Rectal smooth muscle tissue (tissue), 1 donor: ENCODE results near the gene AXDND1.
A peak's percentile ranks its signal among the peaks of the same experiment; 100 is the strongest.

ENCODE experiments used
- H3K27ac ChIP-seq: one replicate; pipeline ENCODE4 v1.7.0; 2013; ENCODE audit warnings: low read depth, low read length, inconsistent platforms
- H3K27me3 ChIP-seq: one replicate; pipeline ENCODE4 v1.7.0; 2013; ENCODE audit warnings: low read length; ENCODE audit not compliant: control insufficient read depth, insufficient read depth
- H3K36me3 ChIP-seq: one replicate; pipeline ENCODE4 v1.7.0; 2013; ENCODE audit warnings: low read length; ENCODE audit not compliant: control insufficient read depth, insufficient read depth
- H3K4me1 ChIP-seq: one replicate; pipeline ENCODE4 v1.7.0; 2013; ENCODE audit warnings: low read length; ENCODE audit not compliant: control insufficient read depth, insufficient read depth
- H3K4me3 ChIP-seq: one replicate; pipeline ENCODE4 v1.7.0; 2013; ENCODE audit warnings: low read length
- H3K9ac ChIP-seq: one replicate; pipeline ENCODE4 v1.7.0; 2013; ENCODE audit warnings: low read length

AXDND1 gene

DNA sequence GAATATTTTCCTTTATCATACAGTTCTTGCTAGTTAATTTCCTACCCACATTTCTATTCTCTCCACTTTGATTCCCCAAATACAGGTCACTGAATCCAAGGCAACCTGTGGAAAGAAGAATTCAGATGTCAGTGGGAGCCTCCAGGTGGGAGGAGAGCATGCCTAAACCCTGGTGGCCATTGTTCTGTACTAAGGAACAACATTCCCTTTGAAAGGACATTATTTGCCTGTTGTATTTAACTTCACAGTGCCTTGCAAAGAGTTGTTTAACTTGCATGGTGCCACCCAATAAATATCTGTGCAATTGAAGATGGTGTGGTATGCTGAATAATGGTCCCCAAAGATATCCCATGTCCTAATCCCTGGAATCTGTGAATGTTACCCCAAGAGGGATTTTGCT, 188.7 kb downstream of the AXDND1 start:
- Histone ChIP-seq H3K9ac (no peak overlapping the region), H3K4me3 (no peak overlapping the region)

DNA sequence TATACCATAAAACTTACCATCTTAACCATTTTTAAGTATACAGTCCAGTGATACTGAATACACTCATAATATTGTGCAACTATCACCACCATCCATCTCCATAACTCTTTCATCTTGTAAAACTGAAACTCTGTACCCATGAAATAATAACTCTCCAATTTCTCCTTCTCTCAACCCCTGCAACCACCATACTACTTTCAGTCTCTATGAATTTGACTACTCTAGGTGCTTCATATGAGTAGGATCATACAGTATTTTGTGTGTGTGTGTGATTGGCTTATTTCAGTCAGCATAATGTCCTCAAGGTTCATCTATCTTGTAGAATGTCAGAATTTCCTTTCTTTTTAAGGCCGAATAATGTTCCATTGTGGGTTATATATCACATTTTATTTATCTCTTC, 192.3 kb downstream of the AXDND1 start:
- H3K9ac ChIP-seq = no peak overlapping the region
- no peaks in the 10 kb centered on the region for H3K4me1 ChIP-seq
- H3K36me3 ChIP-seq = no peaks in the 10 kb centered on the region
- H3K27me3 ChIP-seq = no peaks in the 10 kb centered on the region
- no peak overlapping the region for H3K4me3 ChIP-seq
- no peak overlapping the region for H3K27ac ChIP-seq

More for the DNA sequence above, 188.7 kb downstream of the AXDND1 start:
- Histone ChIP-seq H3K27me3 (no peaks in the 10 kb centered on the region), H3K4me1 (no peaks in the 10 kb centered on the region), H3K36me3 (no peaks in the 10 kb centered on the region), H3K27ac (no peak overlapping the region)

DNA sequence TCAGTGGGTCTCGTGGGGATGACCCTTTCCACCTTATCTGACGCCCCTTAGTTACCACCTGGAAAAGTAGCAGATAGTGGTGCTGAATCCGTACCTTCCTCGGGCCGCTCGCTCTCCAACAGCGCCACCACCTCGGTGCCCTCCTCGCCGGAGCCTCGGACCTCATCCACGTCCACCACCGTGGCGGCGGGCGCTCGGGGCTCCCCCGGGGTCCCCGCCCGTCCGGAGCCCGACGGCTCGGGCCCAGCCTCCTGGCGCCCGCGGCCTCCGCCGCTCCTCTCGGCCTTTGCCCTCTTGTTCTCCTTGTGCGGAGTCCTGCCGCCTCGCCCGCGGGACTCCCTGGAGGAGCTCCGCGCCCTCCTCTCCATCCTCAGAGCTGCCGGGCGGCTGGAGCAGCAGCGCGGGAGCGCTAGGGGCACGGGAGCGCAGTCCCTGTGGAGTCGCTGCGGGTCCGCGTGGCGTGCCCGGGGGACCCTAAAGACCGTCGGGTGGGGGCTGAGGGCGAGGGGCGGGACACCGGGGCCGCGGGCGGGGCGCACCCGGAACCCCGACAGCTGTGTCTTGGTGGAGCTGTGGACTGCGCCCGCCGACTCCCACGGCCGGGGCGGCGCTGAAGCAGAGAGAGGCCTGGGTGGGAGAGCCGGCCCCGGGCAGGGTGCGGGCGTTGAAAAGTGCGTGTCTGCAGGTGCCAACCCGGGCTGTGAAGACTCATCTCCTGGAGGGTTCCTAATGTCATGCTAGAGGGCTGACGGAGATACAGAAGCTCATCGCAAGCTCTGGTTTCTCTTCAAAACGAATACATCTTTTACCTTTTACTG, 209.9 kb downstream of the AXDND1 start, which contains the start of gene NPHS2:
NPHS2 (minus strand) TSS at position 452 of the 818 bp plus-strand sequence; CDS start at position 368, 84 bp downstream.
- Histone ChIP-seq H3K27me3 (peaks cover 2% of the 10 kb centered on the region), H3K36me3 (no peaks in the 10 kb centered on the region), H3K9ac (no peak within 1 kb of the TSS), H3K4me1 (no peaks in the 10 kb centered on the region), H3K27ac (no peak within 1 kb of the TSS), H3K4me3 (no peak within 1 kb of the TSS)

DNA sequence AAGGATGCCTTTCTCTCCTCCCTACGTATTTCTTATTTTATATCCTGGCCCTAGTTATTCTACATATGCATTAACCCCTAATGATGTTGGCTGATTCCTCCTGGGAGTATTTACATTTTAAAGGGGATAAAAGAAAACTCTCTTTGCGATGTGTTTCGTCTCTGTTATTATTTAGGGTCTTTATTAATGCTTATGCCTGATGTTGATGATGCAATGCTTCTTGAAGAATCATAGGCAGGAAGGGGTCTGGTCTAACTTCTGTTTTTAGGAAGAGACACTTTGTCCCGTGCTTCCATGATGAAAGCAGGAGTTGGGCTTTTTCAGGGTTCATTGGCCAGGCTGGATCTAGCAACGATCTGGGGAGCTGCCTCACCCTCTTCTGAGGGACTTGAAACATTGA, 210.7 kb downstream of the AXDND1 start:
- H3K4me3 ChIP-seq = no peak overlapping the region
- H3K36me3 ChIP-seq = no peaks in the 10 kb centered on the region
- peaks cover 2% of the 10 kb centered on the region for H3K27me3 ChIP-seq
- H3K27ac ChIP-seq = no peak overlapping the region
- H3K9ac ChIP-seq = no peak overlapping the region
- no peaks in the 10 kb centered on the region for H3K4me1 ChIP-seq

DNA sequence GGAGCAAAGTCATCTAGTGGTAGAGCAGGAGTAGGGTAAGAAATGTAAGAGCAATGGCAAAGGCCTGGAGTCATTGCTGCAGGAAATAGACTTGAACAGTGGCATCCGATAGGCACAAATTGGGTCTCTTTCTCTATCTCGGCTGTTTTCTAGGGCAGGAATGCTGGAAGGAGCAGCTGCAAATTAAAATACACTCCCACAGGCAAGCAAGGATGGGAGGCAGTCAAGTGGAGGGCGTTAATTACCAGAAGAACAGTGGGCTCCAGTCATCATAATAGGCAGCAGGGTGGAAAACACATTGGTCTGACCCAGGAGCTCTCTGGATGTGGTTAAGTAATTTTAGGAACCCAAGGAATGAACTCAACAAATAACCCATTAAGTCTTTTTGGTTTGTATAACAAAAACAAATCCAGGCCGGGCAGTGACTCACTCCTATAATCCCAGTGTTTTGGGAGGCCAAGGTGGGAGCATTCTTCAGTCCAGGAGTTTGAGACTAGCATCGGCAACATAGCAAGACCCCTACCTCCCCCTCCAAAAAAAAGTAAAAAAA, 218.1 kb downstream of the AXDND1 start:
- no peak overlapping the region for H3K9ac ChIP-seq
- no peak overlapping the region for H3K27ac ChIP-seq
- H3K27me3 ChIP-seq = no peaks in the 10 kb centered on the region
- no peaks in the 10 kb centered on the region for H3K36me3 ChIP-seq
- H3K4me3 ChIP-seq = no peak overlapping the region
- H3K4me1 ChIP-seq = no peaks in the 10 kb centered on the region

DNA sequence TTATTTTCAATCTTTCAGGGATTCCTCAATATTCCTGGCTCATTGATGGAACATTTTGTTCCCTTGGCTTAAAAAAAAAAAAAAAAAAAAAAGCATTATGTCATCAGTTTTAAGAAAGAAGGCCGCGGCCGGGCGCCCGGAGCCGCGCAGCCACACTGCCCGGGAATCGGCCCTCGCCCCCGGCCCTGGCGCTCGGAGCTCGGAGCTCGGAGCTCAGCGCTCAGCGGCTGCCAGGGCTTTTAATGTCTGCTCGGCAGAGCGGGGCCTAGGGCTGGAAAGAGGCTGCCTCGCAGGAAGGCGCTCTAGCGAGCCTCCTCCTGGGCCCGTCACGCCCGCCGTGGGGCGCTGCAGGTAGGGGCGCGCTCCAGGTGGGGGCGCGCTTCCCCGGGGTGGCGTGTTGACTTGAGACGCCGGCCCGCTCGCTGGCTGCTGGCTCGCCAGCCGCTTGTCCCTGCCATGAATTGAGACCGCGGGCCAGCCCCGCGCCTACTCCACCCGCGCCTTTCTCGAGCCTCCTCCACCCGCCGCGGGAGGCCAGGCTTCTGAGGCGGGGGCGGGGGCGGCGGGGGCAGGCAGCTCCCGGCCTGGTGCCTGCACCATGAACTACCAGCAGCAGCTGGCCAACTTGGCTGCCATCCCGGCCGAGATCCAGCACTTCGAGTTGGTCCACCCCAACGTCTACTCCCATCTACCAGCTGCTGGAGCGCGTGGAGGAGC, 220.5 kb downstream of the AXDND1 start:
- Histone ChIP-seq H3K27ac (no peak overlapping the region), H3K9ac (no peak overlapping the region), H3K36me3 (no peaks in the 10 kb centered on the region), H3K27me3 (no peaks in the 10 kb centered on the region), H3K4me3 (peak overlapping the region; percentile 44), H3K4me1 (no peaks in the 10 kb centered on the region)

DNA sequence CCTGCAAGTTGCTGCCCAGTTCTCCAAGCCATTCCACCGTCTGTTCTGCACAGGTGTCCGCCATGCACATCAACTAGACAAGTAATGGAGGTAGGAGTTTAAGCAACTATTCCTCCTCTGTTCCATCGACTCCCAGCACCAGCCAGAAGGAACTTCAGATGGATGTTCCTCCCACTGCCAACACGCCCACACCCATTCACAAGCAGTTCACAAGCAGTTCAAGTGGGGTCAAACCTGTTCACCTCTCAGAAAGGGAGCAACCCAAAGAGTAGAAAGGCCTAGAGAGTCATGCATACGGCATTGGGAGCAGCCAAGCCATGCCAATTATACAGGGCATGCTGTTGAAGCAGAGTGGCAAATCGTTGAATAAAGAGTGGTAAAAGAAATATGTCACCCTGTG, 221.6 kb downstream of the AXDND1 start:
- Histone ChIP-seq H3K27ac (no peak overlapping the region), H3K4me1 (no peaks in the 10 kb centered on the region), H3K9ac (no peak overlapping the region), H3K4me3 (no peak overlapping the region), H3K36me3 (no peaks in the 10 kb centered on the region), H3K27me3 (no peaks in the 10 kb centered on the region)

DNA sequence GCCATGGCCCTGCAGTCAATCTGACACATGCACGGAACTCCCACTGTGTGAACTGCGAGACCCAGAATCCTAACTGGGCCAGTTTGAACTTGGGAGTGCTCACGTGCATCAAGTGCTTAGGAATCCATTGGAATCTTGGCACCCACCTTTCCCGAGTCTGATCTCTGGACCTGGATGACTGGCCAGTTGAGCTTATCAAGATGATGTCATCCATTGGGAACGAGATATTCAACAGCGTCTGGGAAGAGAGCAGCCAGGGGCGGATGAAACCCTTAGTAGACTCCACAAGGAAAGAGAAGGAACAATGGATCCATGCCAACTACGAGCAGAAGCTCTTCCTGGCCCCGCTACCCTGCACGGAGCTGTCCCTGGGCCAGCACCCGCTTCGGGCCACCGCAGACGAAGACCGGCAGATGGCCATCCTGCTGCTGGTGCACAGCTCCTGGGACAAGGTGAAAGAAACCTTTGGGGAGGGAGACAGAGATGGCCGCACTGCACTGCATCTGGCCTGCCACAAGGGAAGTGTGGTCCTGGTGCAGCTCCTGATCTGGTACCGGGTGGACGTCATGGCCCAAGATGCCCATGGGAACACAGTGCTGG, 222.8 kb downstream of the AXDND1 start:
- H3K4me3 ChIP-seq = no peak overlapping the region
- H3K4me1 ChIP-seq = no peaks in the 10 kb centered on the region
- H3K27ac ChIP-seq = no peak overlapping the region
- H3K9ac ChIP-seq = no peak overlapping the region
- H3K36me3 ChIP-seq = no peaks in the 10 kb centered on the region
- H3K27me3 ChIP-seq = no peaks in the 10 kb centered on the region

DNA sequence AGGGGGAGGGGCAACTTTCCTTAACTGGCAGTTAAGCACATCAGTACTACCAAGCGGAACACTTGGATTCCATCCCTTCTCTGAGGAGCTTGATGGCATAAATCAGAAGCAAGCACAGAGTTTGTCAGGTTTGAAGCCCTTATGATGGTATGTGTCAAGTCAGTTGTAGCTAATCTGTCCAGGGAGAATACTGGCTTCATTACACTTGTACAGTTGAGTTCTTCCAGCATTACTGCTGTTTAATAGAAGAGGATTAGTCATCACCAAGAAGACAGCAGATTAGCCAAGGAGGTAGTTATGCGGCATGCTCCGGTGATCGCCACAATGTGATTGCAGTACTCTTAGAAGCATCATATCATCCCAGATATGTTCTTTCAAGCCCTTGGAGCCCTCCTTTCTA, 223.7 kb downstream of the AXDND1 start:
- Histone ChIP-seq H3K4me3 (no peak overlapping the region), H3K4me1 (no peaks in the 10 kb centered on the region), H3K9ac (no peak overlapping the region), H3K27me3 (no peaks in the 10 kb centered on the region), H3K36me3 (no peaks in the 10 kb centered on the region), H3K27ac (no peak overlapping the region)

DNA sequence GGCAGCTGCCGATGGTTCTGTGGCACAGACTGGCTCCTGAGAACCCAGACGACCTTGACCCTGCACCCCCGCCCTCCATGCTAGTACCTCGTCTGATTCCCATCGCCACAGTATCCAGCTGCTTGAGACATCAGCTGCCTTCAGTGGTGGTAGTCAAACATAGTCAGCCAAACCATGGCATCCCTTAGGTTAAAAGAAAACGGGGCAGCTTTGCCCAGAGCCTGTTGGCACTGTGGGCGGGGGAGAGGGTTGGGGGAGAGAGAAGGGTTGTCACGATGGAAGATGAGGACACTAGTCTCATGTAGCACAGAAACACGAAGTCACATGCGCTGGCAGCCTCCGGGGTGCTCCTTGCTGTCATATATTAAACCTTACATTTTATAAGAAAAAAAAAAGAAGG, 224.9 kb downstream of the AXDND1 start:
- Histone ChIP-seq H3K4me3 (no peak overlapping the region), H3K36me3 (no peaks in the 10 kb centered on the region), H3K27me3 (no peaks in the 10 kb centered on the region), H3K9ac (no peak overlapping the region), H3K4me1 (no peaks in the 10 kb centered on the region), H3K27ac (no peak overlapping the region)

DNA sequence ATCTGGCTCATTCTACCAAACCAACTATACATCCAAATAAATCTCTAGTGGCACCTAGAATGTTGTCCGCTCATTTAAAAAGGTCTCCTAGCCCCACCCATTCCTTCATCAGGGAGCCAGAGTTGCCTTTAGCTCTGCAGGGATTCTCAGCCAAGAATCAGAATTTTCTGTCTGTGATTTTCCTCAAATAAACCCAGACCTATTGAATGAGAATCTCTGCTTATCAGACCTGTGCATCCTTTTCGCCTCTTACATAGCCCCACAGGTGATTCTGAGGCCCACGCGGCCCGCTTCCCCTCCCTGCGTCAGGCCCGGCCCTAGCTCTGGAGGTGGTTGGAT, 225.5 kb downstream of the AXDND1 start:
- H3K36me3 ChIP-seq = no peaks in the 10 kb centered on the region

More for the DNA sequence above, 225.5 kb downstream of the AXDND1 start:
- Histone ChIP-seq H3K4me1 (no peaks in the 10 kb centered on the region), H3K9ac (no peak overlapping the region), H3K27ac (no peak overlapping the region), H3K4me3 (no peak overlapping the region), H3K27me3 (no peaks in the 10 kb centered on the region)
